GM18499 (cell line): ENCODE data around the gene ITGA3.
A peak's percentile ranks its signal among the peaks of the same experiment; 100 is the strongest.

ENCODE experiments used
- ATAC-seq: cut with Tn5 transposase; IDR thresholded peaks from one replicate; pipeline ENCODE4 v1.9.1; 2021; ENCODE audit warnings: moderate number of reproducible peaks; ENCODE audit not compliant: insufficient read depth, unreplicated experiment

ITGA3 gene

GRCh38 chr17:50090971-50091917 lies 35.3 kb downstream of the ITGA3 start:
- ATAC-seq = no peak

GRCh38 chr17:50091918-50092285 lies 36.0 kb downstream of the ITGA3 start:
- ATAC-seq = no peak

DNA sequence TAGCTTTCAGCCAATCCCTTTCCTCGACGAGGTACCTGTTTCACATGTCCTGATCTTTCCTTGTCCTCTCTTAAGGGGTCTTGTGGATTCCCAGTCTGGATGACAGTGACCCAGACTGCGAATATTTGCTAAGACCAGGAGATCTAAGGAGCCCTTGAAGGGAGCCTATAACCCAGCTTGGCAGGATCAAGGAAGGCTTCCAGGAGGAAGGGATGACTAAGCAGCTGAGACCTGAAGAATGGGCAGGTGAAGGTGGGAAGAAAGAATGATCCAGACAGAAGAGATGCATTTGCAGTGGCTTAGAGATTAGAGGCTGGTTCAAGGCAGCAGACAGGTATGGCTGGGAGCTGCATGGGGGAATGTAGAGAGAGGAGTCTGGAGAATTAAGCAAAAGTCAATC lies 37.3 kb downstream of the ITGA3 start:
- no peak for ATAC-seq

GRCh38 chr17:50093807-50094206 lies 37.9 kb downstream of the ITGA3 start:
- ATAC-seq = no peak

DNA sequence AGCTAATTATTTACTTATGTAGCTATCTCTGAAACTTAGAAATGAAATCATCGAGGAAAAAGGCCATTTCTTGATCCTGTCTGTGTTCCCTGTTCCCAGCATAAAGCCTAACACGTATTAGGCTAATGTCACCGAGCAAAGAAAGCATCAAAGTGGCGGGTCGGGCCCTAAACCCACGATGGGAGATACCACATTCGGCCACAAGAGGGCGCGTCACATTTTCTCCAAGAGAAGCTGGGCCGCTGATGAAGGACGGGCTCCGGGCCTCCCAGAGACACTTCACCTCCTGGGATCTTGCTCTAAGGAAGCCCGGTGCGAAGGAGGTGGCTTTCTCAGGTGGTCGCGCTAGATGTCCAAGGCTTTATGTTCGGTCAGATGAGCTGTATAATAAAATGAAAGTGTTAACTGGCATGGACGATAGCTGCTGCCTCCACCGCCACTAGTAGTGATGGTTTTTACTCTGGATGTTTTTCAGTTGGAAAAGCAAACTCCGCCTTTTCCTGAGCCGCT lies 38.4 kb downstream of the ITGA3 start:
- no peak for ATAC-seq

GRCh38 chr17:50094753-50095619 lies 39.1 kb downstream of the ITGA3 start, which contains the start of gene PDK2:
Gene PDK2 (plus strand): TSS chr17:50095351. CDS start chr17:50095436, 85 bp downstream.
- ATAC-seq = peak; percentile 71

DNA sequence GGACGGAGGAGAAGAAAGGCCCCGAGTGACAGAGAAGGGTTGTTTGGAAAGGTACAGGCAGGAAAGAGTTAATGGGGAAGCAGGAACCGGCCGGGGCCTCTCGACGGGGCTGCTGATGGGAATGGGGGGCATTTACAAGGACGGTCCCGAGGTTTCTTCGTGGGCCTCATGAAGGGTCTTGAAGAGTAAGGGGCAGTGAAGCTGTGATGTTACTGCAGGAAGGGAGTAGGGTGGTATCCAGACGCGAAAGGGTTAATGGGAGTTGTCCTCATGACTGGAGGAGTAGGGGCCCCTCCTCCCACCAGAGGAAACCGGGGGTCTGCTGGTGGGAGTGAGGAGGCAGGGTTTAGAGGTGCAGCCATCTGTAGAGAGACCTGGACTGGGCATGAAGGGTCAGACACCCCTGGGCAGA lies 39.7 kb downstream of the ITGA3 start:
- no peak for ATAC-seq

DNA sequence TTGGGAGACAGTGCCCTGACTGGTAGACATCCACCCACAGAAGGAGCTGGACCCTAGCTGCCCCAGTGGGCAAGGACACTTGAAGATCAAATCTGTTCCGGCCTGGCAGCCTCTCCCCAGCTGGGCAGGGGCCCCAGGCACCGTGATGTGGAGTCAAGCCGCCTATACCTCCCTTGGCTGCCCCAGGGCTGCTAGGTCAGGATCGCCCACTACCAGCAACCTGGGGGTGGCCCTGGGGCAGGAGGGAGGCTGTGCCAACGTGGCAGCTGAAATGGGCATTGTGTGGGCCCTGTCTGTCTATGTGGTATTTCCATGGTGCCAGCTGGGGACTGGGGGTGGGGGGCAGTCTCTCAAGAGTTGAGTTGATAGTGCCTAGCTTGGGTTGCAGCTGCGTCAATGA lies 40.2 kb downstream of the ITGA3 start:
- no peak for ATAC-seq

GRCh38 chr17:50096758-50097157 lies 40.8 kb downstream of the ITGA3 start:
- ATAC-seq = no peak

DNA sequence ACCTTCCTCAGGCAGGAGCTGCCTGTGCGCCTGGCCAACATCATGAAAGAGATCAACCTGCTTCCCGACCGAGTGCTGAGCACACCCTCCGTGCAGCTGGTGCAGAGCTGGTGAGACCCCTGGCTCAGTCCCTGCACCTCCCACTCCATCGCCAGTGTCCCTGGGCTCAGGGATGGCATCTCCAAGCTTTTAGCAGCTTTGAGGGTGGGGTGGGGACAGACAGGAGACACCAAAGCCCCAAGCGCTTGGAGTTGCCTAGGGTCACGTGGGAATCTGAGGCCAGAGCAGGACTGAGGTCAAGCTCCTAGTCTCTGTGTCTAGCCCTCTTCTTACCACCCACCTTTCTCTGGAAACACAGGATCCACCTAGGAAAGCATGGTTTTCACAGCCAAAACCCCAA lies 41.5 kb downstream of the ITGA3 start:
- ATAC-seq = no peak

- ATAC-seq = no peak
These were observed 42.0 kb downstream of the ITGA3 start for GRCh38 chr17:50097926-50098325.

DNA sequence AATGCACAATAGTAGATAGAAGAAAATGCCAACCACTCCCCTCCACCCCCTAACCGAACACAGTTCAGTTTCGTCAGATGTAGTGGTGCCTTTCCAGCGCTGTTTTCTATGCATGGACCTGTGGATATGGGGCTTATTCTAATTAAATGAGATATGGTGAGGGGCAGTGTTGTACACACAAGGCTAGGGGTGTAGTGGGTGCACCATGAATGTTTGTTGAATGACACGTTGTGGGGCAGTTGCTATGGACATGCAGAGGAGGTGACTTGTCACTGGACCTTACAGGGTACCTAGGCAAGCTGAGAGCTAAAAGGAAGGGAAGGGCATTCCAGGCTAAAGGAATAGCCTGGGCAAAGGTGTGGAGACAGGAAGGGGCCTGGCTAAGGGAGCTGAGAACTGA lies 42.7 kb downstream of the ITGA3 start:
- ATAC-seq = no peak

- ATAC-seq = no peak
These were observed 43.1 kb downstream of the ITGA3 start for GRCh38 chr17:50099003-50099402.

DNA sequence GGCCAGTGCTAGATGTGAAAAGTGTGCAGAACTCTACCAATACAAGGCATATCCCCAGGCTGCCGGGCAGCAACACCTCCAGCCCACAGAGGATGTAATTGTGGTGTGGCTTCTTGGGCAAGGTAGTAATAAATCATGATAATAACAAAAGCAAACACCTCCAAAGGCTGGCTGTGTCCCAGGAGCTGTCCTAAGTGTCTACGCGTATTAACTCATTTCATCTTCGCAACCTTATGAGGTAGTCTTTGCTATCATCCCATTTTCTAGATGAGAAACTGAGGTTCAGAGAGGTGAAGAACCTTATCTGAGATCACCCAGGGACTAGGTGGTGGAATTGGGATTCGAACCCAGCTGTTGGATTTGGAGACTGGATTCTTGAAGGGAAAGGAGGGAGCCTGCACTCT lies 44.6 kb downstream of the ITGA3 start:
- no peak for ATAC-seq

DNA sequence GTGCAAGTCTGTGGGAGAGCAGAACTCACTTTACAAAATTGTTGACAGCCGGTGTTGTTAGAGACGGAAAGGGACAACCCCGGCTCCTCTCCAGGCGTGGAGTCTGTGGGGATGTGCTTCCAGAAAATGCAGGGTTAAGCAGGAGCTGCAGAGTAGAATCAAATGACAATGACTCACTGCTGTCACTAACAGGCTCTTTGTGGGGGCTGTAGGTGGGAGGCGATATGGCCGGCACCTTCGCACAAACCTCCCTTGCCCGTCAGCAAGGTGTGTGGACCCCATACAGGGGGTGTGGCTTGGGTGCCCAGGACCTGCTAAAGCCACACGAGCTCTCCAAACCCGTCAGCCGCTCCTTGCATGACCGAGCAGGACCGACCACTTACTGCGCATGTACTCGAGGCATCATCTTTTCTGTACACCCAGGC lies 45.0 kb downstream of the ITGA3 start:
- ATAC-seq = no peak

GRCh38 chr17:50101346-50102163 lies 45.6 kb downstream of the ITGA3 start:
- ATAC-seq = no peak

- ATAC-seq = no peak
These were observed 46.5 kb downstream of the ITGA3 start for GRCh38 chr17:50102164-50102991.

GRCh38 chr17:50103252-50103651 lies 47.3 kb downstream of the ITGA3 start:
- no peak for ATAC-seq

- no peak for ATAC-seq
These were observed 48.0 kb downstream of the ITGA3 start for GRCh38 chr17:50103941-50104340.
